Measurements from ENCODE around the gene THBS4. TPM values are rescaled to one million over a fixed set of nuclear protein-coding genes. Genes with fewer than 3 reads are reported as not detected.

THBS4 gene
- polyA plus RNA-seq, 1 of the 3 experiments (the other 2 are of a cell fraction): 1.1 TPM

DNA sequence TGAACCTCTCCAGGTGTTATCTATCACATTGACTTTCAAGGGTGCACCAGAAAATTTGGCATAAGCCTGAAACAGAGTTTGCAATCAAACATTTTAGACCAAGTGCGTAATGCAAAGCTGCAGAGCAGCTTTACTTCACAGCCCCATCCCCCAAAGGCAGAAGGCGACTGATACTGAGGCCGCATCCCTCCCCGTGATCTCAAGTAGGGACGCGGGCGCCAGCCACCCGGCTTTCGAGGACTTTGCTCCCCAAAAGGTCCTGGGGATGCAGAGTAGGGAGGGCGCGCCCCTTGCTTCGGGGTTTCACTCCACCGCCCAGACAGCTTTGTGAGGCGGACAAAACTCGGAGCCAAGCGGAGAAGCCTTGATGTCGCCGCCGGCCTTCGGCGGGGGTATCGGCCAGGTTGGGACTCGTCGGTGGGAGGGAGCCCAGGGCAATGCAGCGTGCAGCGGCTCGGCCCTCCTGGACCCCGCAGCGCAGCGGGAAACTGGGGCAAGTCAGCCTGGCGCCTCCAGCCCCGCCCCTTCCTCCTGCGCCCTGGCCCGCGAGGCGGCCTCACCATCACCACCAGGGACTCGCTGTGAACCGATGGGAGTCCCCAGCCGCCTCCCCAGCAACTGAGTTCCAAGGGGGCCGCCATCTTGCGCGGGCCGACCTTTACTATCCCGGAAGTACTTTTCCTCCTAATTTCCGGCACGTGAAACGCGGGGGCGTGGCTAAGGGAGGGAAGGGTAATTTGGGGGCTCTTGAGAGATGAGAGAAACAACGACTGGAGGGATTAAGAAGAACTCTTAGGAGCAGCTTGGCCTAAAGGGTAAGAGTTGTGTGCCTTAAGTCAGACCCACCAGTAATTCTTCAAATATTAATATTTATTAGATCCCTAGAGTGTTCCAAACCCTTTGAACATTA, 44.3 kb upstream of the THBS4 start, which contains the start of gene MTX3 (continued):
- TF ChIP-seq REST (IDR thresholded peaks at IDR 0.05; ENCODE audit: low read depth, low read length) (no peak), CTCF (IDR thresholded peaks at IDR 0.05) (no peak), EP300 (IDR thresholded peaks at IDR 0.05; ENCODE audit: borderline replicate concordance in 1 of 2, low read depth in 1 of 2, low read length in 1 of 2) (no peak), SIN3A (IDR thresholded peaks at IDR 0.05; ENCODE audit: borderline replicate concordance, low read depth, low read length) (no peak; the same call in 1 of the 2 replicates)

- no peaks in the 10 kb centered on the region for H3K9me3 ChIP-seq
- no peak overlapping the region for H3K9ac ChIP-seq
- DNase-seq: no peak
- no peaks in the 10 kb centered on the region for H3K27me3 ChIP-seq (ENCODE audit: insufficient read depth)
- H3K9me2 ChIP-seq: no peaks in the 10 kb centered on the region
- ChIA-PET POLR2A (no interaction called here), CTCF (no interaction called here)
- peaks cover 10 to 13% of the 10 kb centered on the region in 2 experiments; a peak in 3 of 4 replicates for H3K4me1 ChIP-seq (ENCODE audit: control insufficient read depth in 1 of 2, insufficient read depth in 2 of 2, low read depth in 1 of 2, low read length in 1 of 2)
- no peaks in the 10 kb centered on the region for H3F3A ChIP-seq (replicated peaks; ENCODE audit: insufficient read depth)
- H3K4me2 ChIP-seq: no peak overlapping the region
- TF ChIP-seq FOXJ3 (CRISPR knock-in tag; IDR thresholded peaks at IDR 0.05) (no peak), POLR2AphosphoS5 (IDR thresholded peaks at IDR 0.05; ENCODE audit: low read depth, low read length) (no peak), GABPA (IDR thresholded peaks at IDR 0.05; ENCODE audit: low read depth) (no peak), EZH2phosphoT487 (IDR thresholded peaks at IDR 0.05; ENCODE audit: borderline replicate concordance, low read depth) (no peak), MXI1 (IDR thresholded peaks at IDR 0.05; ENCODE audit: low read depth, low read length) (no peak), SIN3A (IDR thresholded peaks at IDR 0.05; ENCODE audit: borderline replicate concordance, low read depth, low read length) (no peak), MEF2A (IDR thresholded peaks at IDR 0.05; ENCODE audit: borderline replicate concordance, low read depth) (no peak)
- H3K27ac ChIP-seq (ENCODE audit: low read depth in 2 of 2, low read length in 1 of 2): no peak overlapping the region
- H3K4me3 ChIP-seq (ENCODE audit: low read depth in 2 of 2, low read length in 1 of 2): no peak overlapping the region
- H2AFZ ChIP-seq (ENCODE audit: low read depth): no peak overlapping the region
- no peaks in the 10 kb centered on the region for H4K20me1 ChIP-seq (ENCODE audit: insufficient read depth)
- H3K79me2 ChIP-seq (ENCODE audit: insufficient read depth): peaks cover 18% of the 10 kb centered on the region
- WGBS (ENCODE audit: low lambda C conversion rate): 65% methylated on average over 2 of the region's 2 CpGs
- peaks cover 13 to 18% of the 10 kb centered on the region in 2 experiments for H3K36me3 ChIP-seq (replicated peaks in 1 of 2; ENCODE audit: control insufficient read depth in 1 of 2, insufficient read depth in 2 of 2, low read length in 1 of 2)
These were observed 42.1 kb upstream of the THBS4 start for GRCh38 chr5:79992891-79993657.

Measured in SK-N-SH (cell line).